H9 (cell line): ENCODE results near the gene ATP6V0B. TPM values are rescaled to one million over a fixed set of nuclear protein-coding genes. Genes with fewer than 3 reads are reported as not detected.

Source experiments
- DNase-seq: peaks from one replicate; pipeline ENCODE4 v3.0.0-alpha.2; 2017
- H2AFZ ChIP-seq: one replicate; pipeline ENCODE4 v1.6.1; 2013; ENCODE audit warnings: mild to moderate bottlenecking, low read length, control low read depth, moderate library complexity
- H2AK5ac ChIP-seq: 2 replicates; pipeline ENCODE4 v1.6.1; 2013; ENCODE audit warnings: low read length, control low read depth, mixed read lengths; ENCODE audit not compliant: insufficient read length
- H2BK120ac ChIP-seq: one replicate; pipeline ENCODE4 v1.6.1; 2013; ENCODE audit warnings: low read depth, mild to moderate bottlenecking, low read length, control low read depth, inconsistent platforms; ENCODE audit not compliant: poor library complexity, severe bottlenecking
- H2BK12ac ChIP-seq: 2 replicates; pipeline ENCODE4 v1.6.1; 2013; ENCODE audit warnings: low read length, control low read depth, mixed read lengths, low read depth; ENCODE audit not compliant: insufficient read length
- H2BK15ac ChIP-seq: 2 replicates; pipeline ENCODE4 v1.6.1; 2013; ENCODE audit warnings: low read depth, low read length, control low read depth
- H2BK20ac ChIP-seq: one replicate; pipeline ENCODE4 v1.6.1; 2013; ENCODE audit warnings: low read depth, mild to moderate bottlenecking, low read length, control low read depth, inconsistent platforms; ENCODE audit not compliant: poor library complexity, severe bottlenecking
- H2BK5ac ChIP-seq: 2 replicates; pipeline ENCODE4 v1.6.1; 2013; ENCODE audit warnings: low read length, control low read depth, mixed read lengths; ENCODE audit not compliant: insufficient read length
- H3K14ac ChIP-seq: 2 replicates; pipeline ENCODE4 v1.6.1; 2013; ENCODE audit warnings: low read length, control low read depth; ENCODE audit not compliant: insufficient read depth
- H3K18ac ChIP-seq: 2 replicates; pipeline ENCODE4 v1.6.1; 2013; ENCODE audit warnings: low read depth, mild to moderate bottlenecking, mixed read lengths, low read length, control low read depth; ENCODE audit not compliant: insufficient read length
- H3K23ac ChIP-seq: 2 replicates; pipeline ENCODE4 v1.6.1; 2013; ENCODE audit warnings: low read length, control low read depth, mixed read lengths, low read depth; ENCODE audit not compliant: insufficient read length
- H3K23me2 ChIP-seq: 2 replicates; pipeline ENCODE4 v1.6.1; 2013; ENCODE audit warnings: low read depth, mild to moderate bottlenecking, mixed read lengths, low read length, control low read depth; ENCODE audit not compliant: insufficient read length, poor library complexity, severe bottlenecking
- H3K27ac ChIP-seq: 2 replicates; pipeline ENCODE4 v1.5.1; 2013; ENCODE audit warnings: low read length, control low read depth, mixed read lengths, low read depth; ENCODE audit not compliant: insufficient read length
- H3K27me3 ChIP-seq: 2 replicates; pipeline ENCODE4 v1.6.1; 2013; ENCODE audit warnings: low read length, control low read depth, inconsistent platforms; ENCODE audit not compliant: insufficient read depth
- H3K4ac ChIP-seq: 2 replicates; pipeline ENCODE4 v1.6.1; 2013; ENCODE audit warnings: low read depth, mild to moderate bottlenecking, control low read depth, inconsistent platforms, low read length, moderate library complexity
- H3K4me1 ChIP-seq: 2 replicates; pipeline ENCODE4 v1.6.1; 2013; ENCODE audit warnings: low read length, control low read depth, inconsistent platforms; ENCODE audit not compliant: insufficient read depth
- H3K4me2 ChIP-seq: 2 replicates; pipeline ENCODE4 v1.6.1; 2013; ENCODE audit warnings: low read length, control low read depth, mixed read lengths; ENCODE audit not compliant: insufficient read length, insufficient read depth
- H3K56ac ChIP-seq: 2 replicates; pipeline ENCODE4 v1.6.1; 2013; ENCODE audit warnings: low read depth, mild to moderate bottlenecking, mixed read lengths, low read length, control low read depth; ENCODE audit not compliant: insufficient read length
- H3K79me1 ChIP-seq: 2 replicates; pipeline ENCODE4 v1.6.1; 2013; ENCODE audit warnings: low read depth, mild to moderate bottlenecking, moderate library complexity, low read length, control low read depth, inconsistent platforms; ENCODE audit not compliant: insufficient read depth, poor library complexity, severe bottlenecking
- H3K79me2 ChIP-seq: 2 replicates; pipeline ENCODE4 v1.6.1; 2013; ENCODE audit warnings: low read length, control low read depth, inconsistent platforms; ENCODE audit not compliant: insufficient read depth
- H3K9ac ChIP-seq: 2 replicates; pipeline ENCODE4 v1.6.1; 2013; ENCODE audit warnings: low read length, control low read depth, mixed read lengths; ENCODE audit not compliant: insufficient read length; ENCODE audit errors: extremely low read depth
- H3K9me3 ChIP-seq: one replicate; pipeline ENCODE4 v1.6.1; 2013; ENCODE audit warnings: low read depth, low read length, inconsistent platforms; ENCODE audit not compliant: control insufficient read depth
- H3T11ph ChIP-seq: one replicate; pipeline ENCODE4 v1.6.1; 2013; ENCODE audit warnings: mild to moderate bottlenecking, low read length, control low read depth, inconsistent platforms
- H4K20me1 ChIP-seq: one replicate; pipeline ENCODE4 v1.6.1; 2013; ENCODE audit not compliant: control insufficient read depth, insufficient read length, insufficient read depth
- H4K5ac ChIP-seq: 2 replicates; pipeline ENCODE4 v1.6.1; 2013; ENCODE audit warnings: low read depth, mild to moderate bottlenecking, mixed read lengths, low read length, control low read depth; ENCODE audit not compliant: insufficient read length
- H4K8ac ChIP-seq: replicated peaks from 2 replicates; pipeline ENCODE4 v1.6.1; 2013; ENCODE audit warnings: low read length, control low read depth, mixed read lengths, low read depth; ENCODE audit not compliant: insufficient read length
- H4K91ac ChIP-seq: 2 replicates; pipeline ENCODE4 v1.6.1; 2013; ENCODE audit warnings: low read depth, mild to moderate bottlenecking, moderate library complexity, mixed read lengths, low read length, control low read depth; ENCODE audit not compliant: insufficient read length
- H3K27ac Mint-ChIP-seq, 3 experiments: 2 replicates in 2 of 3; 3 replicates in 1 of 3; pipeline ENCODE4 v1.8.0; 2020 to 2021; ENCODE audit warnings: mixed read lengths in 3 of 3, mild to moderate bottlenecking in 1 of 3, moderate library complexity in 1 of 3
- H3K27me3 Mint-ChIP-seq: 2 replicates; pipeline ENCODE4 v1.8.0; 2021; ENCODE audit warnings: low read depth, mild to moderate bottlenecking, moderate library complexity, mixed read lengths
- H3K36me3 Mint-ChIP-seq, 3 experiments: 2 replicates in 2 of 3; 3 replicates in 1 of 3; pipeline ENCODE4 v1.8.0; 2020 to 2021; ENCODE audit warnings: low read depth in 3 of 3, mixed read lengths in 3 of 3; ENCODE audit not compliant: insufficient read depth in 1 of 3
- H3K4me1 Mint-ChIP-seq, 2 experiments: 2 replicates each; pipeline ENCODE4 v1.8.0; 2020; ENCODE audit warnings: mixed read lengths in 2 of 2
- H3K4me3 Mint-ChIP-seq, 2 experiments: 2 replicates in 1 of 2; 3 replicates in 1 of 2; pipeline ENCODE4 v1.8.0; 2020 to 2021; ENCODE audit warnings: mild to moderate bottlenecking in 2 of 2, mixed read lengths in 2 of 2, moderate library complexity in 1 of 2
- H3K9me3 Mint-ChIP-seq, 2 experiments: 2 replicates in 1 of 2; 3 replicates in 1 of 2; pipeline ENCODE4 v1.8.0; 2020; ENCODE audit warnings: mild to moderate bottlenecking in 2 of 2, mixed read lengths in 2 of 2, moderate library complexity in 1 of 2
- CTCF ChIP-seq: fragments of 200-600 bp; sonication (generic); conservative IDR thresholded peaks from 3 replicates; pipeline ENCODE4 v1.8.0; 2021; ENCODE audit warnings: antibody characterized with exemption, mild to moderate bottlenecking
- WGBS: extraction: QIAGEN DNeasy Blood & Tissue Kit; methylation state at CpG from one replicate; pipeline ENCODE4 v1.1.7; 2013; ENCODE audit warnings: missing lambda C conversion rate, low lambda C conversion rate, mixed read lengths; ENCODE audit not compliant: insufficient read length; ENCODE audit errors: extremely low coverage; 5-methylcytosine and 5-hydroxymethylcytosine counted together
- total RNA-seq: library from RNA; stranded (reverse); gene quantifications from 2 replicates; pipeline ENCODE4 v1.2.1, GENCODE V29; 2021

The ATP6V0B gene
- total RNA-seq, 1 experiment from 2014 or later = 131 TPM

- Histone ChIP-seq H3K9me3 (no peaks in the 10 kb centered on the region), H3K4me2 (no peak overlapping the region), H3K56ac (no peak overlapping the region), H3K14ac (no peak overlapping the region), H3K18ac (no peak overlapping the region), H2BK20ac (no peak overlapping the region), H4K91ac (no peak overlapping the region), H3K9ac (no peak overlapping the region), H3K79me1 (no peaks in the 10 kb centered on the region), H2BK15ac (no peak overlapping the region), H3K27ac (no peak overlapping the region), H2AFZ (no peak overlapping the region), H2BK120ac (no peak overlapping the region), H3K79me2 (no peaks in the 10 kb centered on the region), H3K23ac (no peak overlapping the region), H4K20me1 (no peaks in the 10 kb centered on the region), H2BK12ac (no peak overlapping the region), H2AK5ac (no peak overlapping the region), H3T11ph (no peak overlapping the region), H3K4me1 (peaks cover 3% of the 10 kb centered on the region; the same call in 1 of the 2 replicates), H2BK5ac (no peak overlapping the region), H4K8ac (no peak overlapping the region), H3K23me2 (no peaks in the 10 kb centered on the region), H3K4ac (no peak overlapping the region), H3K27me3 (no peaks in the 10 kb centered on the region), H4K5ac (no peak overlapping the region)
- H3K36me3 Mint-ChIP-seq = peaks cover 0 to 11% (median 0%) of the 10 kb centered on the region in 3 experiments; a peak in 3 of 7 replicates
- peak overlapping the region in 1 of 3 experiments; percentile 61; a peak in 2 of 7 replicates for H3K27ac Mint-ChIP-seq
- no peak for TF ChIP-seq CTCF
- no CpG with 5 or more reads among the region's 20 CpGs for whole genome bisulfite sequencing
- peaks cover 22 to 31% of the 10 kb centered on the region in 2 experiments for H3K4me1 Mint-ChIP-seq
- no peak for DNase-seq
- no peaks in the 10 kb centered on the region for H3K27me3 Mint-ChIP-seq
- H3K9me3 Mint-ChIP-seq = no peaks in the 10 kb centered on the region
- H3K4me3 Mint-ChIP-seq = no peak overlapping the region
Measured at GRCh38 chr1:44016041-44016889, 41.5 kb downstream of the ATP6V0B start.
